H1 (cell line): ENCODE data around the gene CAMKK1. TPM values are rescaled to one million over a fixed set of nuclear protein-coding genes. Genes with fewer than 3 reads are reported as not detected.

Experiments
- CTCF ChIA-PET: fragments of 300-600 bp; sonication (Branson Sonifier 250); formaldehyde crosslinking; loops from one replicate; lab custom pipeline; 2021; ENCODE audit not compliant: partially characterized antibody; lab: Charles Lee
- POLR2A ChIA-PET: fragments of 300-600 bp; sonication (Branson Sonifier 250); formaldehyde crosslinking; loops from one replicate; lab custom pipeline; 2021; ENCODE audit warnings: inconsistent platforms; ENCODE audit not compliant: partially characterized antibody; lab: Charles Lee
- DNase-seq, 2 experiments: peaks; one replicate each; pipeline versions ENCODE4 v3.0.0 to v3.0.0-alpha.2; 2010 to 2022; ENCODE audit warnings: low spot score in 2 of 2, low read depth in 1 of 2, mixed read lengths in 1 of 2
- FAIRE-seq: peaks from 2 replicates; lab custom pipeline; 2011; peaks lifted over from hg19 to GRCh38; lab: Jason Lieb, UNC
- H2AFZ ChIP-seq: 2 replicates; pipeline ENCODE4 v1.8.1; 2012; ENCODE audit warnings: low read length, inconsistent platforms
- H2AK5ac ChIP-seq: 2 replicates; pipeline ENCODE4 v1.6.1; 2013; ENCODE audit warnings: low read depth, low read length
- H2BK120ac ChIP-seq: replicated peaks from 2 replicates; pipeline ENCODE3; 2013; ENCODE audit warnings: low read depth, low read length, inconsistent platforms
- H2BK12ac ChIP-seq: 2 replicates; pipeline ENCODE4 v1.6.1; 2013; ENCODE audit warnings: low read depth, low read length
- H2BK15ac ChIP-seq: 2 replicates; pipeline ENCODE4 v1.6.1; 2013; ENCODE audit warnings: low read length
- H2BK20ac ChIP-seq: 2 replicates; pipeline ENCODE4 v1.6.1; 2013; ENCODE audit warnings: low read length
- H2BK5ac ChIP-seq: 2 replicates; pipeline ENCODE4 v1.6.1; 2013; ENCODE audit warnings: low read depth, low read length
- H3K14ac ChIP-seq: 2 replicates; pipeline ENCODE4 v1.6.1; 2013; ENCODE audit warnings: inconsistent platforms; ENCODE audit not compliant: insufficient read length
- H3K18ac ChIP-seq: 2 replicates; pipeline ENCODE4 v1.6.1; 2013; ENCODE audit warnings: low read length; ENCODE audit errors: extremely low read depth
- H3K23ac ChIP-seq: 2 replicates; pipeline ENCODE4 v1.6.1; 2013; ENCODE audit warnings: inconsistent platforms; ENCODE audit not compliant: insufficient read length
- H3K23me2 ChIP-seq: 2 replicates; pipeline ENCODE4 v1.6.1; 2013; ENCODE audit warnings: low read depth, low read length
- H3K27ac ChIP-seq: 2 replicates; pipeline ENCODE4 v1.6.1; 2011; ENCODE audit warnings: low read depth, low read length, inconsistent platforms
- H3K27me3 ChIP-seq, 4 experiments: replicated peaks in 1 of 4; 1 replicate in 1 of 4; 2 replicates in 3 of 4; pipeline versions ENCODE4 v1.6.1 to v1.8.1; 2011 to 2013; ENCODE audit warnings: low read length in 3 of 4, mild to moderate bottlenecking in 3 of 4, inconsistent platforms in 2 of 4, mixed read lengths in 2 of 4, moderate library complexity in 1 of 4; ENCODE audit not compliant: control insufficient read depth in 3 of 4, insufficient read depth in 3 of 4; ENCODE audit errors: extremely low read depth in 1 of 4
- H3K36me3 ChIP-seq, 4 experiments: 2 replicates each; pipeline versions ENCODE4 v1.6.1 to v1.8.1; 2011 to 2013; ENCODE audit warnings: mild to moderate bottlenecking in 4 of 4, low read length in 3 of 4, moderate library complexity in 2 of 4, control low read depth in 1 of 4, inconsistent platforms in 1 of 4; ENCODE audit not compliant: insufficient read depth in 4 of 4, control insufficient read depth in 2 of 4
- H3K4ac ChIP-seq: replicated peaks from 2 replicates; pipeline ENCODE3; 2013; ENCODE audit warnings: low read length, low read depth, mixed read lengths, inconsistent platforms; ENCODE audit not compliant: insufficient read length
- H3K4me1 ChIP-seq, 4 experiments: replicated peaks in 1 of 4; 1 replicate in 1 of 4; 2 replicates in 3 of 4; pipeline versions ENCODE4 v1.6.1 to v1.8.1; 2011 to 2013; ENCODE audit warnings: low read length in 3 of 4, inconsistent platforms in 2 of 4, mixed read lengths in 1 of 4; ENCODE audit not compliant: insufficient read depth in 4 of 4, control insufficient read depth in 3 of 4
- H3K4me2 ChIP-seq, 2 experiments: 2 replicates each; pipeline versions ENCODE4 v1.6.1 to v1.8.1; 2011 to 2013; ENCODE audit warnings: low read depth in 2 of 2, low read length in 2 of 2, control low read depth in 1 of 2, inconsistent platforms in 1 of 2, mild to moderate bottlenecking in 1 of 2; ENCODE audit not compliant: insufficient read depth in 1 of 2
- H3K4me3 ChIP-seq, 4 experiments: fragments of 200-600, 300-600 bp in 1 of 4; sonication (generic), shearing (Covaris generic), sonication (Bioruptor Twin) in 1 of 4; 2 replicates each; pipeline versions ENCODE4 v1.5.1 to v1.8.1; 2011 to 2016; ENCODE audit warnings: low read length in 4 of 4, low read depth in 3 of 4, control low read depth in 2 of 4, inconsistent platforms in 2 of 4, mild to moderate bottlenecking in 2 of 4, mixed read lengths in 1 of 4, moderate library complexity in 1 of 4; ENCODE audit not compliant: insufficient read depth in 2 of 4; ENCODE audit errors: extremely low read depth in 1 of 4
- H3K56ac ChIP-seq: replicated peaks from 2 replicates; pipeline ENCODE3; 2013; ENCODE audit warnings: low read depth, mild to moderate bottlenecking, mixed read lengths, low read length, inconsistent platforms; ENCODE audit not compliant: insufficient read length
- H3K79me1 ChIP-seq: 2 replicates; pipeline ENCODE4 v1.6.1; 2013; ENCODE audit warnings: low read depth, low read length, control low read depth
- H3K79me2 ChIP-seq, 2 experiments: 2 replicates each; pipeline versions ENCODE4 v1.6.1 to v1.8.1; 2012 to 2013; ENCODE audit warnings: low read length in 2 of 2, mild to moderate bottlenecking in 2 of 2, inconsistent platforms in 1 of 2; ENCODE audit not compliant: insufficient read depth in 2 of 2, control insufficient read depth in 1 of 2
- H3K9ac ChIP-seq, 4 experiments: replicated peaks in 1 of 4; 1 replicate in 1 of 4; 2 replicates in 3 of 4; pipeline versions ENCODE4 v1.6.1 to v1.8.1; 2011 to 2013; ENCODE audit warnings: low read depth in 3 of 4, low read length in 3 of 4, control low read depth in 2 of 4, mild to moderate bottlenecking in 2 of 4, moderate library complexity in 2 of 4, inconsistent platforms in 1 of 4; ENCODE audit errors: extremely low read depth in 1 of 4
- H3K9me3 ChIP-seq, 2 experiments: 2 replicates each; pipeline versions ENCODE4 v1.6.1 to v1.8.1; 2012 to 2013; ENCODE audit warnings: mild to moderate bottlenecking in 2 of 2, moderate library complexity in 2 of 2, control low read depth in 1 of 2, inconsistent platforms in 1 of 2, low read depth in 1 of 2, low read length in 1 of 2, mixed read lengths in 1 of 2; ENCODE audit not compliant: insufficient read depth in 2 of 2
- H4K20me1 ChIP-seq, 2 experiments: replicated peaks in 1 of 2; 2 replicates each; pipeline versions ENCODE3 to v1.8.1; 2011 to 2013; ENCODE audit warnings: inconsistent platforms in 2 of 2, low read length in 2 of 2, mild to moderate bottlenecking in 1 of 2; ENCODE audit not compliant: insufficient read depth in 2 of 2, control insufficient read depth in 1 of 2
- H4K5ac ChIP-seq: 2 replicates; pipeline ENCODE4 v1.6.1; 2013; ENCODE audit warnings: low read length, low read depth, mixed read lengths, inconsistent platforms; ENCODE audit not compliant: insufficient read length
- H4K8ac ChIP-seq: 2 replicates; pipeline ENCODE4 v1.8.0; 2013; ENCODE audit warnings: mild to moderate bottlenecking, moderate library complexity, low read length, inconsistent platforms; ENCODE audit not compliant: insufficient read depth; ENCODE audit errors: extremely low read depth
- H4K91ac ChIP-seq: replicated peaks from 2 replicates; pipeline ENCODE3; 2013; ENCODE audit warnings: low read length, mixed read lengths, inconsistent platforms; ENCODE audit not compliant: insufficient read length
- ATF2 ChIP-seq: IDR thresholded peaks from 2 replicates; pipeline ENCODE4 v1.6.1; 2012; ENCODE audit warnings: low read length, inconsistent platforms
- CHD2 ChIP-seq: IDR thresholded peaks from 2 replicates; pipeline ENCODE4 v1.6.1; 2012; ENCODE audit warnings: low read length, improper control_type of control experiment
- EGR1 ChIP-seq: IDR thresholded peaks from 2 replicates; pipeline ENCODE4 v1.6.1; 2011; ENCODE audit warnings: low read depth, low read length, borderline replicate concordance
- EP300 ChIP-seq, 2 experiments: IDR thresholded peaks; 1 replicate in 1 of 2; 2 replicates in 1 of 2; pipeline ENCODE4 v1.6.1; 2011 to 2012; ENCODE audit warnings: low read depth in 2 of 2, low read length in 2 of 2, mild to moderate bottlenecking in 2 of 2, borderline replicate concordance in 1 of 2, inconsistent platforms in 1 of 2, moderate library complexity in 1 of 2
- EZH2 ChIP-seq: fragments of 200-600 bp; sonication (generic); IDR thresholded peaks from 2 replicates; pipeline ENCODE4 v1.7.1; 2012; ENCODE audit warnings: low read depth, mild to moderate bottlenecking, moderate library complexity, low read length, inconsistent platforms; ENCODE audit not compliant: severe bottlenecking
- FOSL1 ChIP-seq: IDR thresholded peaks from 2 replicates; pipeline ENCODE4 v1.6.1; 2011; ENCODE audit warnings: mild to moderate bottlenecking, low read depth, low read length, moderate library complexity; ENCODE audit not compliant: insufficient read depth
- GABPA ChIP-seq: IDR thresholded peaks from 2 replicates; pipeline ENCODE4 v1.6.1; 2011; ENCODE audit warnings: mild to moderate bottlenecking, low read length, moderate library complexity, borderline replicate concordance; ENCODE audit not compliant: insufficient read depth
- MAFK ChIP-seq: IDR thresholded peaks from 2 replicates; pipeline ENCODE4 v1.6.1; 2012; ENCODE audit warnings: low read depth, mild to moderate bottlenecking, improper control_type of control experiment, low read length
- NRF1 ChIP-seq: IDR thresholded peaks from 2 replicates; pipeline ENCODE4 v1.6.1; 2011; ENCODE audit warnings: mild to moderate bottlenecking, low read depth, low read length, improper control_type of control experiment
- RFX5 ChIP-seq: IDR thresholded peaks from 2 replicates; pipeline ENCODE4 v1.6.1; 2011; ENCODE audit warnings: low read depth, low read length, improper control_type of control experiment, borderline replicate concordance
- WGBS, 2 experiments: shearing (Covaris generic) in 1 of 2; methylation state at CpG; one replicate each; pipeline versions ENCODE4 v1.1.6 to v1.1.7; 2013 to 2015; ENCODE audit warnings: low lambda C conversion rate in 2 of 2, mixed read lengths in 2 of 2, inconsistent platforms in 1 of 2, low coverage in 1 of 2, missing lambda C conversion rate in 1 of 2; ENCODE audit not compliant: insufficient replicate concordance in 2 of 2, insufficient coverage in 1 of 2, insufficient read length in 1 of 2; ENCODE audit errors: extremely low coverage in 1 of 2, missing lambda C conversion rate in 1 of 2; 5-methylcytosine and 5-hydroxymethylcytosine counted together
- polyA plus RNA-seq, 7 experiments: library from polyadenylated mRNA; depleted of rRNA in 3 of 7; stranded (reverse) in 5 of 7; unstranded in 2 of 7; fragments of >200 nt in 5 of 7; fragments of 200-250 nt in 2 of 7; gene quantifications; 1 replicate in 5 of 7; 2 replicates in 1 of 7; 4 replicates in 1 of 7; pipeline versions ENCODE4 v1.2.1 to v1.2.3, GENCODE V29; 2011 to 2013; ENCODE audit warnings: missing spikeins in 2 of 7, mixed read lengths in 2 of 7
- total RNA-seq: library from RNA; stranded (reverse); fragmentation: NEBNext Ultra II Directional; extraction: Animal tissue kit (Norgen Biotek cat#: 25700); gene quantifications from 2 replicates; pipeline ENCODE4 v1.2.1, GENCODE V29; 2021
- TF ChIP-seq, protein P1 (sequence below): IDR thresholded peaks from 2 replicates; pipeline ENCODE4 v1.6.1; 2012; ENCODE audit warnings: inconsistent platforms

CAMKK1 gene
- total and polyA plus RNA-seq, 2 of the 8 experiments (the other 6 are each of a cell fraction or from before 2014, with no cell fraction given), result 7.1 to 7.6 TPM

GRCh38 chr17:3859940-3860339 lies 32.9 kb downstream of the CAMKK1 start:
- H2BK120ac ChIP-seq, result no peak overlapping the region
- H2AK5ac ChIP-seq, result no peak overlapping the region
- no peak overlapping the region for H3K27ac ChIP-seq
- no peaks in the 10 kb centered on the region for H3K79me1 ChIP-seq
- H2AFZ ChIP-seq, result no peak overlapping the region
- no peak overlapping the region for H3K14ac ChIP-seq
- no peak for TF ChIP-seq CHD2
- no peak for TF ChIP-seq RFX5
- TF ChIP-seq NRF1, result no peak
- TF ChIP-seq, protein P1, sequence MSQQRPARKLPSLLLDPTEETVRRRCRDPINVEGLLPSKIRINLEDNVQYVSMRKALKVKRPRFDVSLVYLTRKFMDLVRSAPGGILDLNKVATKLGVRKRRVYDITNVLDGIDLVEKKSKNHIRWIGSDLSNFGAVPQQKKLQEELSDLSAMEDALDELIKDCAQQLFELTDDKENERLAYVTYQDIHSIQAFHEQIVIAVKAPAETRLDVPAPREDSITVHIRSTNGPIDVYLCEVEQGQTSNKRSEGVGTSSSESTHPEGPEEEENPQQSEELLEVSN, result no peak
- TF ChIP-seq ATF2, result no peak
- no peak for TF ChIP-seq GABPA
- no peak for TF ChIP-seq EP300 (IDR thresholded peaks at IDR 0.05; ENCODE audit: borderline replicate concordance in 1 of 2, low read depth in 2 of 2, low read length in 2 of 2)
- no peak for TF ChIP-seq EZH2
- no peak for TF ChIP-seq EGR1
- no peak for TF ChIP-seq FOSL1
- TF ChIP-seq MAFK, result no peak
- H3K4me2 ChIP-seq, result no peak overlapping the region
- H3K36me3 ChIP-seq, result peaks cover 0 to 11% (median 2%) of the 10 kb centered on the region in 4 experiments; a peak in 4 of 8 replicates
- H4K91ac ChIP-seq, result no peak overlapping the region
- H2BK5ac ChIP-seq, result no peak overlapping the region
- H2BK15ac ChIP-seq, result no peak overlapping the region
- FAIRE-seq, result no peak
- POLR2A ChIA-PET, result interaction anchor here (1.2 to 1.6 kb wide), 2 partner anchors 9 to 15 kb away, joined by 5 to 9 read pairs; no protein-coding TSS in a partner anchor
- no peak overlapping the region for H2BK20ac ChIP-seq
- no peaks in the 10 kb centered on the region for H3K23me2 ChIP-seq
- no peaks in the 10 kb centered on the region for H3K79me2 ChIP-seq
- H2BK12ac ChIP-seq, result no peak overlapping the region
- no peak overlapping the region for H3K18ac ChIP-seq
- no peak overlapping the region for H3K4me3 ChIP-seq
- CTCF ChIA-PET, result interaction anchor here (1.7 to 12.7 kb wide), 4 partner anchors 14 to 124 kb away, joined by 3 to 131 read pairs (median 22); partner anchors contain the start of gene NCBP3
- H3K9me3 ChIP-seq, result no peaks in the 10 kb centered on the region
- no peaks in the 10 kb centered on the region for H3K4me1 ChIP-seq
- H3K9ac ChIP-seq, result no peak overlapping the region
- no peak overlapping the region for H3K23ac ChIP-seq
- H4K8ac ChIP-seq, result no peak overlapping the region
- no peak overlapping the region for H3K56ac ChIP-seq
- 90% methylated on average over 8 of the region's 9 CpGs; no CpG with 5 or more reads in 1 of the 2 experiments for WGBS, 2 experiments
- DNase-seq, result no peak
- H4K5ac ChIP-seq, result no peak overlapping the region
- H3K27me3 ChIP-seq, result no peaks in the 10 kb centered on the region
- H4K20me1 ChIP-seq, result peaks cover 0 to 2% of the 10 kb centered on the region in 2 experiments
- no peak overlapping the region for H3K4ac ChIP-seq
